ENCODE data around the gene UROC1. TPM values are rescaled to one million over a fixed set of nuclear protein-coding genes. Genes with fewer than 3 reads are reported as not detected.

UROC1 gene
- total RNA-seq, result not detected in 2 replicates

GRCh38 chr3:126517291-126517951, at the start of gene UROC1:
Gene UROC1 (minus strand): TSS chr3:126517773. CDS start chr3:126517719, 54 bp downstream.

DNA sequence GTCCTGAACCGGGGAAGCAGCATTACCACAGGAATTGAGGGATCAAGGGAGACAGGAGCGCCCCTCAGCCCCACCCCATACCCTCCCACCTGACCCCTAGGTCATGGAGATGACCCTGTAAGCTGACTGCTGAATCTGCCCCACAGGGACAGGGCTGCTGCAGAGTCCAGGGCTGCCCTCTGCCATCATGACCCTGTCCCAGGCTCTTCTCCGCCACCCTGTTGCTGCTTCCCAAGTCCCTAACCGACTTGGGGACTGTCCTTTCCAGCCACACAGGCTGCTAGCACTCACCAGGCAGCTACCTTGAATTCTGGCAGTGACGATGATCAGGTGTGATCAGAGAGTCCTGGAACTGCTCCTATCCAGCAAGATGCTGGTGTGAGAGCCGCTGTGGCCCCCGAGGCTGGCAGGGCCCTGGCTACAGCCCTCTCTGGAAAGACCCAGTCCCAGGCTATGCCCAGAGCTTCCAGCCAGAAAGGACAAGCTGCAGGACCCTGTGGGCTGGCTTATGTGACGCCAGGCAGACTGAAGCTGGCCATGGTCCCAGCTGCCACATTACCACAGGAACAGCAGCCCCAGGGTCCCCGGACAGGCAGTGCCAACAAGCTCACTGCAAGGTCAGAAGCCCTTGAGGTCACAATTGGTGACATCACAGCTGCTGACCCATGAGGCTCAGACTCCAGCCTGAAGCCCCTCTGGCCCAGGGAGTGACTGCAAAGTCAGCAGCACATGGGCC, 40.9 kb upstream of the UROC1 start, which contains the start of gene C3orf22:
Gene C3orf22, minus strand, starts transcription at position 597 of the 736 bp plus-strand sequence. CDS start 5,542 bp downstream, outside the sequence.

DNA sequence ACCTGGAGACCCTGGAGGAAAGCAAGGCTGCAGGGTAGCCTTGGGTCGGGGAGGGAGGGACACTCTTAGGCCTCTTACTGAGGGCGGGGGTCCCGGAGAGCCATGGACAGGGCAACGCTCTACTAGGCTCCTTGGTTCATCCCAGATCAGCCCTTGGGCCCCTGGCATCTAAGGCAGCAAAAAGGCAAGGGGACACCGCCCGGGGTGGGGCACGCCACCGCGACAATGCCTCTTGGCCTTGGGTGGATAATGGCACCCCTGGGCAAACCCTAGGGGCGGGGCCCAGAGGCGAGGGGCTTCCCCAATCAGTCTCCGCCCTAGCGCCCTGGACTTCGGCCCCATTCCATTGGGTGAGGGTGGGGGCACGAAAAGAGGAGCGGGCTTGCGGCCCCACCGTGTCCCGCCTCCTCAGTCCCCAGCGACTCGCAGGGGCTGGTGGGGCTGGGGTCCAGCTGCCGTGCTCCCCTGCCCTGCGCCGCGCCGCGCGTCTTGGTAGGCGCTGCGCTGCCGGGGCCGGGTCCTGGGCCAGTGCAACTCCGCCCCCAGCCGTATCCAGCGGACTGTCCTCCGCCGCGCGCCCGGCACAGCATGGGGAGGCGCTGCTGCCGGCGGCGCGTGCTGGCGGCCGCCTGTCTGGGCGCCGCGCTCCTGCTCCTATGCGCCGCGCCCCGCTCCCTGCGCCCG, 6.3 kb upstream of the UROC1 start, which contains the start of gene CHST13:
Gene CHST13, plus strand, starts transcription at position 411 of the 684 bp plus-strand sequence. Its CDS starts 178 bp downstream, at position 589.

DNA sequence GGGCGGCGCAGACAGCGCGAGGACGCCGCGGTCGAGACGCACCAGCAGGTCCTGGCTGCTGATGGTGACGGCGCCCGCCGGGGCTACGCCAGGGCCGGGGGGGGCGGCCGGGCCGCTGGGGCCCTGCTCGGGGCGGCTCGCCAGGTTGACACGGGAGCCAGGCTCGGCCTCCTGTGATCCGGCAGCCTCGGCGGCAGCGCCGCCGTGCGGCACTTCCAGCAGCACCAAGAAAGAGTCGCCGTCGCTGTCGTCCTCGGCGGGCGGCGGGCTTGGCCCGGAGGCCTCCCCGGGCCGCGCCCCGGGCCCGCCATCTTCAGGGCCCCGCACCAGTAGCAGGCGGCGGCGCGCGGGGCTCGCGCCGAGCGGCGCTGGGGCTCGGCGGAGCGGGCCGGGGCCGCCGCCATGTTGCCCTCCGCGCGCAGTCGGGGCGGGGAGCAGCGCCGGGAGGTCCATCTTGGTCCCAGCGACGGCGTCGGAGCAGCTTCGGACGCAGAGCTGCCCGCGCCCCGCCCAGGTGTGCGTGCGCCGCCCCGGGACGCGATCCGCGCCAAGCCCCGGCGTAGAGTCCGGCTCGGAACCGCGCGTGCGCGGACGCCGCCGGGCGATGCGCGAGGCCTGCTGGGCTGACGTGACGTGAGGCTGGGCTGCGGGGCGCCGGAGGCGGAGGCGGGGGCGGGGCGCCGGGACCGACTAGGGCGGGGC, 42.0 kb downstream of the UROC1 start, which contains the start of gene ZXDC:
Gene ZXDC, minus strand, starts transcription at position 479 of the 702 bp plus-strand sequence. Its CDS starts 26 bp downstream, at position 453.

Small RNA genes within 50 kb of the gene (small RNA-seq; reads per million reads assigned to genes)
- gene RNA5SP138, result not detected

Other genes starting within 250 kb of the UROC1 start
- gene KLF15, start 160.4 kb downstream of the UROC1 start, total RNA-seq, result 1.5 and 2.2 TPM in 2 replicates
- gene CFAP100, start 122.9 kb downstream of the UROC1 start, total RNA-seq, result not detected in 2 replicates
- 20.4 and 23.9 TPM in 2 replicates for gene ZXDC, start 41.9 kb downstream of the UROC1 start, total RNA-seq
- gene CHST13, start 6.4 kb upstream of the UROC1 start, total RNA-seq, result 0.11 TPM in 1 of 2 replicates, not detected in the other
- not detected in 2 replicates for gene C3orf22, start 41.2 kb upstream of the UROC1 start, total RNA-seq
- 19.9 and 23.7 TPM in 2 replicates for gene TXNRD3, start 137.4 kb upstream of the UROC1 start, total RNA-seq
- gene CHCHD6, start 186.5 kb upstream of the UROC1 start, total RNA-seq, result 9.3 and 12.0 TPM in 2 replicates